Upper lobe of left lung (tissue), 6 donors: ENCODE results near the gene FAM169A. TPM values are rescaled to one million over a fixed set of nuclear protein-coding genes. Genes with fewer than 3 reads are reported as not detected.
"Not testable (repeated sequence)": the region's sequence is repeated elsewhere in the genome, so short reads cannot be mapped to it uniquely, and the experiment has no call there.

ENCODE experiments used
- ATAC-seq, 2 donors: fragments of 200-7000 bp; cut with Tn5 transposase; one replicate each; pipeline ENCODE4 v1.9.1; 2022; ENCODE audit warnings: mild to moderate bottlenecking in 2 of 2, moderate library complexity in 2 of 2; ENCODE audit not compliant: low FRiP score in 2 of 2
- DNase-seq, 2 donors: peaks; one replicate each; pipeline ENCODE4 v3.0.0-alpha.2; 2019 to 2020
- H3K27ac ChIP-seq, 4 donors: fragments of 200-600 bp; sonication (generic); one replicate each; pipeline ENCODE4 v1.5.1; 2016 to 2019
- H3K27me3 ChIP-seq, 4 donors: fragments of 200-600 bp; sonication (generic); one replicate each; pipeline ENCODE4 v1.5.1; 2017 to 2019
- H3K36me3 ChIP-seq, 4 donors: fragments of 200-600 bp; sonication (generic); one replicate each; pipeline ENCODE4 v1.5.1; 2016 to 2019
- H3K4me1 ChIP-seq, 4 donors: fragments of 200-600 bp; sonication (generic); one replicate each; pipeline ENCODE4 v1.5.1; 2018 to 2019
- H3K4me3 ChIP-seq, 4 donors: fragments of 200-600 bp; sonication (generic); one replicate each; pipeline ENCODE4 v1.5.1; 2017 to 2019; ENCODE audit warnings: mild to moderate bottlenecking in 2 of 4, moderate library complexity in 1 of 4
- H3K9me3 ChIP-seq, 4 donors: fragments of 200-600 bp; sonication (generic); one replicate each; pipeline ENCODE4 v1.5.1; 2018 to 2019
- CTCF ChIP-seq, 6 experiments: fragments of 450-650 bp in 4 of 6; fragments of 200-600 bp in 2 of 6; sonication (generic) in 2 of 6; IDR thresholded peaks; one replicate each; pipeline ENCODE4 v1.5.1; 2016 to 2019; ENCODE audit warnings: antibody characterized with exemption in 6 of 6
- EP300 ChIP-seq, 4 donors: sonication (generic); formaldehyde crosslinking; IDR thresholded peaks; one replicate each; pipeline ENCODE4 v1.5.1; 2017; ENCODE audit warnings: antibody characterized with exemption in 4 of 4, control low read depth in 2 of 4
- POLR2A ChIP-seq, 4 donors: fragments of 450-650 bp; IDR thresholded peaks; one replicate each; pipeline ENCODE4 v1.5.1; 2016 to 2017; ENCODE audit warnings: antibody characterized with exemption in 4 of 4, mild to moderate bottlenecking in 2 of 4
- POLR2AphosphoS5 ChIP-seq, 2 donors: sonication (generic); formaldehyde crosslinking; IDR thresholded peaks; one replicate each; pipeline ENCODE4 v1.5.1; 2017; ENCODE audit warnings: antibody characterized with exemption in 2 of 2
- WGBS, 2 donors: methylation state at CpG; one replicate each; pipeline ENCODE4 v1.1.5; 2017 to 2018; 5-methylcytosine and 5-hydroxymethylcytosine counted together
- total RNA-seq, 6 donors: library from RNA; depleted of rRNA in 4 of 6; stranded (reverse); fragments of >200 nt in 4 of 6; gene quantifications; one replicate each; pipeline versions ENCODE4 v1.1.0 to v1.2.1, GENCODE V29; 2016 to 2021
- donor health status: DM: no; HTN: no; CAD: no; lungs with moderate emphysema.
- donor health status: DM: no; HTN: yes; CAD: no; lungs with severe emphysema.

FAM169A gene
- total RNA-seq, 6 donors from 2014 or later, result 0.11 to 1.4 (median 1.1) TPM

GRCh38 chr5:74889523-74890105 lies 23.4 kb upstream of the FAM169A start:
- peak in 1 of 2 donors; percentile 49 for ATAC-seq
- no peaks in the 10 kb centered on the region for H3K9me3 ChIP-seq
- WGBS, 2 donors, result 83 to 91% methylated on average over 2 of the region's 2 CpGs

GRCh38 chr5:74888117-74888516 lies 21.9 kb upstream of the FAM169A start:
- H3K27me3 ChIP-seq, result no peaks in the 10 kb centered on the region
- no peak overlapping the region for H3K27ac ChIP-seq
- ATAC-seq (no peak), DNase-seq (no peak)
- TF ChIP-seq POLR2A (IDR thresholded peaks at IDR 0.05) (no peak), EP300 (IDR thresholded peaks at IDR 0.05) (no peak), POLR2AphosphoS5 (IDR thresholded peaks at IDR 0.05) (no peak), CTCF (IDR thresholded peaks at IDR 0.05) (no peak)
- no peaks in the 10 kb centered on the region for H3K36me3 ChIP-seq
- 67 to 85% methylated on average over 4 of the region's 4 CpGs for WGBS, 2 donors
- no peaks in the 10 kb centered on the region for H3K4me1 ChIP-seq
- H3K9me3 ChIP-seq, result no peaks in the 10 kb centered on the region
- no peak overlapping the region for H3K4me3 ChIP-seq

More at GRCh38 chr5:74889523-74890105, 23.4 kb upstream of the FAM169A start:
- Histone ChIP-seq H3K36me3 (no peaks in the 10 kb centered on the region), H3K4me3 (no peak overlapping the region), H3K27me3 (no peaks in the 10 kb centered on the region), H3K27ac (no peak overlapping the region), H3K4me1 (no peaks in the 10 kb centered on the region)
- no peak for DNase-seq
- no peak for TF ChIP-seq CTCF (IDR thresholded peaks at IDR 0.05)
- TF ChIP-seq POLR2AphosphoS5 (IDR thresholded peaks at IDR 0.05), result no peak
- TF ChIP-seq POLR2A (IDR thresholded peaks at IDR 0.05), result no peak
- TF ChIP-seq EP300 (IDR thresholded peaks at IDR 0.05), result no peak

GRCh38 chr5:74885170-74885569 lies 19.0 kb upstream of the FAM169A start:
- DNase-seq (no peak), ATAC-seq (no peak)
- no peak overlapping the region for H3K4me3 ChIP-seq
- H3K36me3 ChIP-seq, result no peaks in the 10 kb centered on the region
- H3K9me3 ChIP-seq, result no peaks in the 10 kb centered on the region
- H3K27me3 ChIP-seq, result no peaks in the 10 kb centered on the region
- H3K4me1 ChIP-seq, result no peaks in the 10 kb centered on the region
- no peak for TF ChIP-seq EP300 (IDR thresholded peaks at IDR 0.05)
- no peak for TF ChIP-seq CTCF (IDR thresholded peaks at IDR 0.05)
- no peak for TF ChIP-seq POLR2AphosphoS5 (IDR thresholded peaks at IDR 0.05)
- no peak for TF ChIP-seq POLR2A (IDR thresholded peaks at IDR 0.05)
- H3K27ac ChIP-seq, result no peak overlapping the region

- H3K4me3 ChIP-seq, H3K4me1 ChIP-seq, H3K27ac ChIP-seq, H3K9me3 ChIP-seq, ATAC-seq, H3K36me3 ChIP-seq, H3K27me3 ChIP-seq, DNase-seq: not testable (repeated sequence)
- WGBS, 2 donors, result 64 to 72% methylated on average over 10 of the region's 10 CpGs
Measured at GRCh38 chr5:74882379-74883134, 16.4 kb upstream of the FAM169A start.

GRCh38 chr5:74877624-74878304 lies 11.6 kb upstream of the FAM169A start:
- ATAC-seq (no peak), DNase-seq (no peak)
- TF ChIP-seq EP300 (IDR thresholded peaks at IDR 0.05) (no peak), POLR2A (IDR thresholded peaks at IDR 0.05) (no peak), POLR2AphosphoS5 (IDR thresholded peaks at IDR 0.05) (no peak), CTCF (IDR thresholded peaks at IDR 0.05) (no peak)
- H3K27ac ChIP-seq, result no peak overlapping the region
- H3K4me3 ChIP-seq, result no peak overlapping the region
- H3K36me3 ChIP-seq, result no peaks in the 10 kb centered on the region
- H3K27me3 ChIP-seq, result no peaks in the 10 kb centered on the region
- no peaks in the 10 kb centered on the region for H3K9me3 ChIP-seq
- WGBS, 2 donors, result 86 to 89% methylated on average over 4 of the region's 4 CpGs
- no peaks in the 10 kb centered on the region for H3K4me1 ChIP-seq
